Hair follicular keratinocyte (primary cell): Measurements from ENCODE around the gene ZC3H14. TPM values are rescaled to one million over a fixed set of nuclear protein-coding genes. Genes with fewer than 3 reads are reported as not detected.

Source experiments
- total RNA-seq: library from RNA; depleted of rRNA; stranded (reverse); fragments of >200 nt; gene quantifications from 2 replicates; pipeline ENCODE4 v1.2.3, GENCODE V29; 2015

The ZC3H14 gene
- 46.5 and 48.1 TPM in 2 replicates for total RNA-seq

GRCh38 chr14:88562831-88563686 lies at the start of gene ZC3H14:
TSS of gene ZC3H14 (plus strand) at chr14:88563037. CDS start at chr14:88563134, 97 bp downstream.

GRCh38 chr14:88554457-88555286 lies 8.2 kb upstream of the ZC3H14 start, which contains the start of gene PTPN21:
TSS of gene PTPN21 (minus strand) at chr14:88555007. CDS start at chr14:88550417, 4,590 bp downstream.

Other genes starting within 250 kb of the ZC3H14 start
- gene KCNK10, start 239.8 kb upstream of the ZC3H14 start, total RNA-seq: 0.08 and 0.31 TPM in 2 replicates
- 9.7 and 9.9 TPM in 2 replicates for gene SPATA7, start 177.4 kb upstream of the ZC3H14 start, total RNA-seq
- 4.7 and 5.5 TPM in 2 replicates for gene PTPN21, start 8.0 kb upstream of the ZC3H14 start, total RNA-seq
- gene EML5, start 229.9 kb downstream of the ZC3H14 start, total RNA-seq: 0.16 and 0.72 TPM in 2 replicates